HepG2 (cell line): ENCODE results near the gene CHODL. TPM values are rescaled to one million over a fixed set of nuclear protein-coding genes. Genes with fewer than 3 reads are reported as not detected.

Source experiments
- ATAC-seq: fragments of 200-7000 bp; cut with Tn5 transposase; 3 replicates; pipeline ENCODE4 v1.9.1; 2020; ENCODE audit warnings: mild to moderate bottlenecking, moderate library complexity
- BruUV-seq: library from RNA; stranded (reverse); fragments of 400-500 nt; replicated peaks from 2 replicates; lab custom pipeline; 2021; lab: Mats Ljungman, UMichigan
- CTCF ChIA-PET: fragments of 300-600 bp; formaldehyde crosslinking; extraction: SDS; loops from one replicate; lab custom pipeline; 2021; ENCODE audit warnings: low total read pairs, inconsistent platforms, low intra/inter-chr PET ratio; lab: Yijun Ruan, JAX
- POLR2A ChIA-PET: fragments of 350-600 bp; sonication (Branson Sonifier 250); formaldehyde crosslinking; loops from one replicate; lab custom pipeline; 2020; ENCODE audit warnings: antibody characterized with exemption, inconsistent platforms; lab: Yijun Ruan, JAX
- DNase-seq: peaks from one replicate; pipeline ENCODE4 v3.0.0-alpha.2; 2015; ENCODE audit warnings: low spot score
- FAIRE-seq: peaks from 3 replicates; lab custom pipeline; 2011; peaks lifted over from hg19 to GRCh38; lab: Jason Lieb, UNC
- H2AFZ ChIP-seq: one replicate; pipeline ENCODE4 v1.6.1; 2011; ENCODE audit warnings: low read length, inconsistent platforms
- H3K27ac ChIP-seq: fragments of 300-600 bp; 3 replicates; pipeline ENCODE4 v1.8.0; 2011; ENCODE audit warnings: mixed run types, mild to moderate bottlenecking, mixed read lengths, low read length, inconsistent platforms; ENCODE audit not compliant: insufficient read depth; ENCODE audit errors: extremely low read length
- H3K27me3 ChIP-seq, 2 experiments: fragments of 200-600 bp in 1 of 2; 2 replicates in 1 of 2; 3 replicates in 1 of 2; pipeline versions ENCODE4 v1.6.0 to v1.8.0; 2011; ENCODE audit warnings: low read length in 2 of 2, mild to moderate bottlenecking in 2 of 2, moderate library complexity in 2 of 2, inconsistent platforms in 1 of 2; ENCODE audit not compliant: insufficient read depth in 2 of 2, control insufficient read depth in 1 of 2
- H3K36me3 ChIP-seq, 2 experiments: fragments of 200-600 bp in 1 of 2; replicated peaks in 1 of 2; 2 replicates in 1 of 2; 3 replicates in 1 of 2; pipeline versions ENCODE4 v1.5.1 to v1.8.0; 2011; ENCODE audit warnings: low read length in 2 of 2, inconsistent platforms in 1 of 2; ENCODE audit not compliant: insufficient read depth in 2 of 2, control insufficient read depth in 1 of 2
- H3K4me1 ChIP-seq: 2 replicates; pipeline ENCODE4 v1.5.1; 2012; ENCODE audit warnings: low read length, inconsistent platforms; ENCODE audit not compliant: insufficient read depth
- H3K4me2 ChIP-seq: 2 replicates; pipeline ENCODE4 v1.6.0; 2011; ENCODE audit warnings: low read depth, low read length, inconsistent platforms
- H3K4me3 ChIP-seq, 3 experiments: fragments of 200-600 bp in 1 of 3; sonication (generic), shearing (Covaris generic) in 1 of 3; replicated peaks in 1 of 3; 2 replicates each; pipeline ENCODE4 v1.5.1; 2011 to 2016; ENCODE audit warnings: low read length in 3 of 3, inconsistent platforms in 2 of 3, low read depth in 2 of 3, mild to moderate bottlenecking in 2 of 3, control low read depth in 1 of 3, mixed read lengths in 1 of 3; ENCODE audit not compliant: insufficient read depth in 1 of 3
- H3K79me2 ChIP-seq: one replicate; pipeline ENCODE4 v1.6.1; 2011; ENCODE audit warnings: low read length, inconsistent platforms; ENCODE audit not compliant: insufficient read depth
- H3K9ac ChIP-seq: 2 replicates; pipeline ENCODE4 v1.6.0; 2011; ENCODE audit warnings: mild to moderate bottlenecking, low read depth, low read length, inconsistent platforms; ENCODE audit not compliant: insufficient read depth
- H3K9me3 ChIP-seq: 2 replicates; pipeline ENCODE4 v1.5.1; 2012; ENCODE audit warnings: mild to moderate bottlenecking, low read length
- H4K20me1 ChIP-seq: 2 replicates; pipeline ENCODE4 v1.6.0; 2011; ENCODE audit warnings: inconsistent platforms, mild to moderate bottlenecking, low read length, moderate library complexity; ENCODE audit not compliant: insufficient read depth
- ATF5 ChIP-seq: sonication (generic); formaldehyde crosslinking; IDR thresholded peaks from 2 replicates; pipeline ENCODE4 v1.4.0; 2020; ENCODE audit warnings: mild to moderate bottlenecking, low read depth, missing genetic modification reagents
- CSRNP1 ChIP-seq: sonication (generic); formaldehyde crosslinking; IDR thresholded peaks from 2 replicates; pipeline ENCODE4 v1.8.1; 2023; ENCODE audit warnings: mild to moderate bottlenecking, missing genetic modification reagents
- JUNB ChIP-seq: sonication (generic); formaldehyde crosslinking; IDR thresholded peaks from 2 replicates; pipeline ENCODE4 v1.8.0; 2022; ENCODE audit warnings: missing genetic modification reagents, mild to moderate bottlenecking, borderline replicate concordance
- MZF1 ChIP-seq: sonication (generic); formaldehyde crosslinking; IDR thresholded peaks from 2 replicates; pipeline ENCODE4 v1.8.1; 2023; ENCODE audit warnings: mild to moderate bottlenecking, missing genetic modification reagents, borderline replicate concordance
- SOX5 ChIP-seq: IDR thresholded peaks from 2 replicates; pipeline ENCODE4 v1.6.1; 2016; ENCODE audit warnings: borderline replicate concordance
- TGIF2 ChIP-seq: IDR thresholded peaks from 2 replicates; pipeline ENCODE4 v1.6.1; 2016; ENCODE audit warnings: control low read depth, missing compliant biosample characterization
- ZFP36L2 ChIP-seq: sonication (generic); formaldehyde crosslinking; IDR thresholded peaks from 2 replicates; pipeline ENCODE4 v1.4.0; 2020; ENCODE audit warnings: missing genetic modification reagents
- ZNF225 ChIP-seq: sonication (generic); formaldehyde crosslinking; IDR thresholded peaks from 2 replicates; pipeline ENCODE4 v1.4.0; 2020; ENCODE audit warnings: mild to moderate bottlenecking, missing genetic modification reagents
- ZNF264 ChIP-seq: sonication (generic); formaldehyde crosslinking; IDR thresholded peaks from 2 replicates; pipeline ENCODE4 v1.4.0; 2020; ENCODE audit warnings: missing genetic modification reagents
- ZNF496 ChIP-seq: sonication (generic); formaldehyde crosslinking; IDR thresholded peaks from 2 replicates; pipeline ENCODE4 v1.8.1; 2023; ENCODE audit warnings: mild to moderate bottlenecking, moderate library complexity, missing genetic modification reagents; ENCODE audit not compliant: insufficient replicate concordance
- ZNF598 ChIP-seq: sonication (generic); formaldehyde crosslinking; IDR thresholded peaks from 2 replicates; pipeline ENCODE4 v1.5.1; 2020; ENCODE audit warnings: mild to moderate bottlenecking, missing genetic modification reagents, borderline replicate concordance
- ZNF766 ChIP-seq: sonication (generic); formaldehyde crosslinking; IDR thresholded peaks from 2 replicates; pipeline ENCODE4 v1.5.0; 2020; ENCODE audit warnings: missing genetic modification reagents, borderline replicate concordance
- ZNF776 ChIP-seq: sonication (generic); formaldehyde crosslinking; IDR thresholded peaks from 2 replicates; pipeline ENCODE4 v1.4.0; 2020; ENCODE audit warnings: mild to moderate bottlenecking, missing genetic modification reagents
- WGBS: methylation state at CpG from one replicate; pipeline ENCODE4 v1.1.6; 2017; ENCODE audit warnings: low lambda C conversion rate; 5-methylcytosine and 5-hydroxymethylcytosine counted together
- in situ Hi-C: cut with HindIII; loops from 2 replicates; pipeline ENCODE4 v1.10.0; 2017; ENCODE audit warnings: low pct_unique_long_range_greater_than_20kb; ENCODE audit not compliant: extremely low pct_ligation_motif_present
- intact Hi-C: fragments of 100-400 bp; cut with micrococcal nuclease; formaldehyde crosslinking; loops from one replicate; pipeline ENCODE4 v1.10.0; 2022; ENCODE audit not compliant: unreplicated experiment
- polyA plus RNA-seq, 8 experiments: library from polyadenylated mRNA; depleted of rRNA in 3 of 8; stranded (reverse) in 7 of 8; unstranded in 1 of 8; fragments of >200 nt; fragmentation: Illumina TruSeq in 4 of 8; extraction: Trizol in 4 of 8; gene quantifications; 2 replicates each; pipeline versions ENCODE4 v1.2.1 to v1.2.3, GENCODE V29; 2011 to 2016; ENCODE audit warnings: low read depth in 4 of 8, missing spikeins in 1 of 8, mixed read lengths in 1 of 8; ENCODE audit not compliant: insufficient read depth in 1 of 8
- total RNA-seq, 5 experiments: library from RNA; depleted of rRNA; stranded (reverse); fragments of >200 nt; fragmentation: Illumina TruSeq; extraction: Trizol; gene quantifications; 2 replicates each; pipeline ENCODE4 v1.2.3, GENCODE V29; 2016; ENCODE audit warnings: low read depth in 1 of 5
- TF ChIP-seq, protein P1 (sequence below): sonication (generic); formaldehyde crosslinking; conservative IDR thresholded peaks from 2 replicates; pipeline ENCODE4 v1.4.0; 2020; ENCODE audit warnings: mild to moderate bottlenecking, missing genetic modification reagents, moderate library complexity
- TF ChIP-seq, protein P2 (sequence below): sonication (generic); formaldehyde crosslinking; IDR thresholded peaks from 2 replicates; pipeline ENCODE4 v1.4.0; 2020; ENCODE audit warnings: missing genetic modification reagents, borderline replicate concordance

Gene CHODL
- total and polyA plus RNA-seq, 2 of the 13 experiments (the other 11 are each of a cell fraction or from before 2014, with no cell fraction given), result not detected

DNA sequence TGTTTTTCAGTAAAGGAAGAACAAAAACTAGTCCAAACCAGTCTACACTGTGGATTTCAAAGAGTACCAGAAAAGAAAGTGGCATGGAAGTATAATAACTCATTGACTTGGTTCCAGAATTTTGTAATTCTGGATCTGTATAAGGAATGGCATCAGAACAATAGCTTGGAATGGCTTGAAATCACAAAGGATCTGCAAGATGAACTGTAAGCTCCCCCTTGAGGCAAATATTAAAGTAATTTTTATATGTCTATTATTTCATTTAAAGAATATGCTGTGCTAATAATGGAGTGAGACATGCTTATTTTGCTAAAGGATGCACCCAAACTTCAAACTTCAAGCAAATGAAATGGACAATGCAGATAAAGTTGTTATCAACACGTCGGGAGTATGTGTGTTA is 21.3 kb downstream of the CHODL start:
- no peak for FAIRE-seq
- H3K9me3 ChIP-seq, result no peaks in the 10 kb centered on the region; the same call in 1 of the 2 replicates
- H3K4me2 ChIP-seq, result no peak overlapping the region
- no peak overlapping the region for H3K27ac ChIP-seq
- ChIA-PET POLR2A (no interaction called here), CTCF (no interaction called here)
- TF ChIP-seq ATF5 (CRISPR knock-in tag) (no peak), ZNF766 (CRISPR knock-in tag) (no peak), CSRNP1 (CRISPR knock-in tag) (no peak), ZNF225 (CRISPR knock-in tag) (no peak), JUNB (no peak), ZNF496 (CRISPR knock-in tag) (no peak), ZNF264 (CRISPR knock-in tag) (no peak), TGIF2 (CRISPR knock-in tag) (no peak), ZFP36L2 (CRISPR knock-in tag) (no peak), ZNF598 (CRISPR knock-in tag) (no peak), MZF1 (no peak), SOX5 (no peak), ZNF776 (CRISPR knock-in tag) (no peak)
- TF ChIP-seq, protein P1, sequence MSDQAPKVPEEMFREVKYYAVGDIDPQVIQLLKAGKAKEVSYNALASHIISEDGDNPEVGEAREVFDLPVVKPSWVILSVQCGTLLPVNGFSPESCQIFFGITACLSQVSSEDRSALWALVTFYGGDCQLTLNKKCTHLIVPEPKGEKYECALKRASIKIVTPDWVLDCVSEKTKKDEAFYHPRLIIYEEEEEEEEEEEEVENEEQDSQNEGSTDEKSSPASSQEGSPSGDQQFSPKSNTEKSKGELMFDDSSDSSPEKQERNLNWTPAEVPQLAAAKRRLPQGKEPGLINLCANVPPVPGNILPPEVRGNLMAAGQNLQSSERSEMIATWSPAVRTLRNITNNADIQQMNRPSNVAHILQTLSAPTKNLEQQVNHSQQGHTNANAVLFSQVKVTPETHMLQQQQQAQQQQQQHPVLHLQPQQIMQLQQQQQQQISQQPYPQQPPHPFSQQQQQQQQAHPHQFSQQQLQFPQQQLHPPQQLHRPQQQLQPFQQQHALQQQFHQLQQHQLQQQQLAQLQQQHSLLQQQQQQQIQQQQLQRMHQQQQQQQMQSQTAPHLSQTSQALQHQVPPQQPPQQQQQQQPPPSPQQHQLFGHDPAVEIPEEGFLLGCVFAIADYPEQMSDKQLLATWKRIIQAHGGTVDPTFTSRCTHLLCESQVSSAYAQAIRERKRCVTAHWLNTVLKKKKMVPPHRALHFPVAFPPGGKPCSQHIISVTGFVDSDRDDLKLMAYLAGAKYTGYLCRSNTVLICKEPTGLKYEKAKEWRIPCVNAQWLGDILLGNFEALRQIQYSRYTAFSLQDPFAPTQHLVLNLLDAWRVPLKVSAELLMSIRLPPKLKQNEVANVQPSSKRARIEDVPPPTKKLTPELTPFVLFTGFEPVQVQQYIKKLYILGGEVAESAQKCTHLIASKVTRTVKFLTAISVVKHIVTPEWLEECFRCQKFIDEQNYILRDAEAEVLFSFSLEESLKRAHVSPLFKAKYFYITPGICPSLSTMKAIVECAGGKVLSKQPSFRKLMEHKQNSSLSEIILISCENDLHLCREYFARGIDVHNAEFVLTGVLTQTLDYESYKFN, result no peak
- TF ChIP-seq, protein P2, sequence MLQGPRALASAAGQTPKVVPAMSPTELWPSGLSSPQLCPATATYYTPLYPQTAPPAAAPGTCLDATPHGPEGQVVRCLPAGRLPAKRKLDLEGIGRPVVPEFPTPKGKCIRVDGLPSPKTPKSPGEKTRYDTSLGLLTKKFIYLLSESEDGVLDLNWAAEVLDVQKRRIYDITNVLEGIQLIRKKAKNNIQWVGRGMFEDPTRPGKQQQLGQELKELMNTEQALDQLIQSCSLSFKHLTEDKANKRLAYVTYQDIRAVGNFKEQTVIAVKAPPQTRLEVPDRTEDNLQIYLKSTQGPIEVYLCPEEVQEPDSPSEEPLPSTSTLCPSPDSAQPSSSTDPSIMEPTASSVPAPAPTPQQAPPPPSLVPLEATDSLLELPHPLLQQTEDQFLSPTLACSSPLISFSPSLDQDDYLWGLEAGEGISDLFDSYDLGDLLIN, result no peak
- no peak for ATAC-seq
- no peak for DNase-seq
- no peak overlapping the region for H3K9ac ChIP-seq
- H2AFZ ChIP-seq, result no peak overlapping the region
- 0% methylated on average over 2 of the region's 2 CpGs for WGBS
- no TSS peak for BruUV-seq
- H3K4me1 ChIP-seq, result no peaks in the 10 kb centered on the region
- H3K27me3 ChIP-seq, result no peaks in the 10 kb centered on the region
- H4K20me1 ChIP-seq, result no peaks in the 10 kb centered on the region
- H3K4me3 ChIP-seq, result no peak overlapping the region
- in situ Hi-C loops, result no loop called here
- intact Hi-C loops, result no loop called here
- no peaks in the 10 kb centered on the region for H3K36me3 ChIP-seq
- no peaks in the 10 kb centered on the region for H3K79me2 ChIP-seq
